Fibroblast of skin of right quadriceps (primary cell): ENCODE measurements around the gene NDRG3.

ENCODE experiments used
- DNase-seq: peaks from one replicate; pipeline ENCODE4 v3.0.0-alpha.2; 2013

NDRG3 gene

DNA sequence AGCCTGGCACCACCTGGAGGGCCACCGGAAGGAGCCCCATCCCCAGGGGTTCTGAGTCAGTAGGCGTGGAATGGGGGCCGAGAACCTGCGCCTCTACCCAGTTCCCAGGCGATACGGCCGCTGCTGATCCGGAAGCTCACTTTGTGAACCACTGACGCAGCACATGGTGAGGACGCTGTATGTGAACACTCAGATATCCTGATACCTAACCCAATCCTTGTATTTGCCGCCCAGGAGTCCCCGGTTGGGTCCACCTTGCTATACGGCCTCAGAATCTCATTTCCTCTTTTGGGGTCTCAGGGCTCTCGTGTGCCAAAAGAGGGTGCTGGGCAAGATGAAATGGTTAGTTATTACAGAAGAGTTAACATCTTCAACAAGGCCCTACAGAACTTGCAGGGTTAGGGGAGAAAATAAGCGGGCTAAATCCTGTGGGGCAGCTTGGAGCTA is 140.9 kb downstream of the NDRG3 start:
- DNase-seq: no peak
